WTC11 (cell line): ENCODE results near the gene ELAPOR2. TPM values are rescaled to one million over a fixed set of nuclear protein-coding genes. Genes with fewer than 3 reads are reported as not detected.

Experiments
- ATAC-seq: fragments of 200-7000 bp; cut with Tn5 transposase; 2 replicates; pipeline ENCODE4 v1.10.0; 2021; ENCODE audit warnings: mild to moderate bottlenecking, moderate library complexity
- CTCF ChIA-PET: fragments of 300-600 bp; sonication (Branson Sonifier 250); formaldehyde crosslinking; loops from one replicate; lab custom pipeline; 2021; ENCODE audit warnings: antibody characterized with exemption; lab: Charles Lee
- POLR2A ChIA-PET: fragments of 350-600 bp; sonication (Branson Sonifier 250); formaldehyde crosslinking; loops from one replicate; lab custom pipeline; 2021; ENCODE audit warnings: antibody characterized with exemption; lab: Charles Lee
- DNase-seq: peaks from one replicate; pipeline ENCODE4 v3.0.0; 2021; ENCODE audit warnings: low spot score
- H3K27ac Mint-ChIP-seq: 2 replicates; pipeline ENCODE4 v1.8.0; 2021; ENCODE audit warnings: mixed read lengths
- H3K27me3 Mint-ChIP-seq: 2 replicates; pipeline ENCODE4 v1.8.0; 2021; ENCODE audit warnings: low read depth, mild to moderate bottlenecking, moderate library complexity, mixed read lengths
- H3K36me3 Mint-ChIP-seq: 2 replicates; pipeline ENCODE4 v1.8.0; 2021; ENCODE audit warnings: mixed read lengths
- H3K4me1 Mint-ChIP-seq: 2 replicates; pipeline ENCODE4 v1.8.0; 2022; ENCODE audit warnings: mixed read lengths
- H3K4me3 Mint-ChIP-seq: 2 replicates; pipeline ENCODE4 v1.8.0; 2021; ENCODE audit warnings: mild to moderate bottlenecking, moderate library complexity, mixed read lengths
- H3K9me3 Mint-ChIP-seq: 2 replicates; pipeline ENCODE4 v1.8.0; 2021; ENCODE audit warnings: mixed read lengths
- ATF1 ChIP-seq: sonication (generic); formaldehyde crosslinking; IDR thresholded peaks from 2 replicates; pipeline ENCODE4 v1.8.1; 2023; ENCODE audit warnings: mild to moderate bottlenecking, moderate library complexity, missing genetic modification reagents
- CREM ChIP-seq: sonication (generic); formaldehyde crosslinking; IDR thresholded peaks from 2 replicates; pipeline ENCODE4 v1.8.1; 2022; ENCODE audit warnings: mild to moderate bottlenecking, missing genetic modification reagents, moderate library complexity
- ERG ChIP-seq: fragments of 250-450 bp; sonication (Bioruptor Pico); IDR thresholded peaks from 2 replicates; pipeline ENCODE4 v1.8.0; 2021; ENCODE audit warnings: mild to moderate bottlenecking
- FOXP1 ChIP-seq: sonication (generic); formaldehyde crosslinking; IDR thresholded peaks from 2 replicates; pipeline ENCODE4 v1.8.0; 2022; ENCODE audit warnings: missing genetic modification reagents, mild to moderate bottlenecking, moderate library complexity, borderline replicate concordance
- GABPB1 ChIP-seq: sonication (generic); formaldehyde crosslinking; IDR thresholded peaks from 2 replicates; pipeline ENCODE4 v1.8.1; 2023; ENCODE audit warnings: mild to moderate bottlenecking, missing genetic modification reagents
- GRHL2 ChIP-seq: fragments of 250-450 bp; sonication (Bioruptor Pico); IDR thresholded peaks from 2 replicates; pipeline ENCODE4 v1.8.0; 2022; ENCODE audit warnings: mild to moderate bottlenecking, moderate library complexity; ENCODE audit not compliant: insufficient replicate concordance, severe bottlenecking
- GTF2I ChIP-seq: fragments of 250-450 bp; sonication (Bioruptor Pico); conservative IDR thresholded peaks from 2 replicates; pipeline ENCODE4 v1.4.0; 2021; ENCODE audit warnings: mild to moderate bottlenecking
- JUN ChIP-seq: sonication (generic); formaldehyde crosslinking; IDR thresholded peaks from 2 replicates; pipeline ENCODE4 v1.8.0; 2023; ENCODE audit warnings: mild to moderate bottlenecking, missing genetic modification reagents
- KAT7 ChIP-seq: sonication (generic); formaldehyde crosslinking; IDR thresholded peaks from 2 replicates; pipeline ENCODE4 v1.8.1; 2023; ENCODE audit warnings: missing genetic modification reagents, mild to moderate bottlenecking, borderline replicate concordance
- NFYB ChIP-seq: sonication (generic); formaldehyde crosslinking; conservative IDR thresholded peaks from 2 replicates; pipeline ENCODE4 v1.8.0; 2022; ENCODE audit warnings: low read depth, missing genetic modification reagents
- NR3C1 ChIP-seq: sonication (generic); formaldehyde crosslinking; conservative IDR thresholded peaks from 2 replicates; pipeline ENCODE4 v1.8.1; 2023; ENCODE audit warnings: low read depth, mild to moderate bottlenecking, missing genetic modification reagents
- OVOL2 ChIP-seq: fragments of 250-450 bp; sonication (Bioruptor Pico); IDR thresholded peaks from 2 replicates; pipeline ENCODE4 v1.9.0; 2021; ENCODE audit warnings: mild to moderate bottlenecking, borderline replicate concordance
- PRRX2 ChIP-seq: fragments of 250-450 bp; sonication (Bioruptor Pico); IDR thresholded peaks from 2 replicates; pipeline ENCODE4 v1.8.0; 2021; ENCODE audit warnings: mild to moderate bottlenecking
- SMAD3 ChIP-seq: sonication (generic); formaldehyde crosslinking; IDR thresholded peaks from 2 replicates; pipeline ENCODE4 v1.8.0; 2022; ENCODE audit warnings: missing genetic modification reagents, mild to moderate bottlenecking, borderline replicate concordance
- TCF7 ChIP-seq: sonication (generic); formaldehyde crosslinking; IDR thresholded peaks from 2 replicates; pipeline ENCODE4 v1.8.0; 2022; ENCODE audit warnings: mild to moderate bottlenecking, low read depth, missing genetic modification reagents, moderate library complexity
- ZNF219 ChIP-seq: sonication (generic); formaldehyde crosslinking; IDR thresholded peaks from 2 replicates; pipeline ENCODE4 v1.8.0; 2023; ENCODE audit warnings: missing genetic modification reagents, mild to moderate bottlenecking, borderline replicate concordance
- ZNF416 ChIP-seq: fragments of 250-450 bp; sonication (Bioruptor Pico); IDR thresholded peaks from 2 replicates; pipeline ENCODE4 v1.9.0; 2021; ENCODE audit warnings: mild to moderate bottlenecking, inconsistent platforms
- total RNA-seq: library from RNA; stranded (reverse); gene quantifications from 3 replicates; pipeline ENCODE4 v1.2.3, GENCODE V29; 2021
- TF ChIP-seq, protein P1 (sequence below): fragments of 250-450 bp; sonication (Bioruptor Pico); IDR thresholded peaks from 2 replicates; pipeline ENCODE4 v1.9.0; 2021; ENCODE audit warnings: mild to moderate bottlenecking
- TF ChIP-seq, protein P2 (sequence below): sonication (generic); formaldehyde crosslinking; IDR thresholded peaks from 2 replicates; pipeline ENCODE4 v1.8.0; 2022; ENCODE audit warnings: mild to moderate bottlenecking, missing genetic modification reagents
- TF ChIP-seq, protein P3 (sequence below): sonication (generic); formaldehyde crosslinking; IDR thresholded peaks from 2 replicates; pipeline ENCODE4 v1.8.1; 2023; ENCODE audit warnings: mild to moderate bottlenecking, missing genetic modification reagents, moderate library complexity
- TF ChIP-seq, protein P4 (sequence below): sonication (generic); formaldehyde crosslinking; IDR thresholded peaks from 2 replicates; pipeline ENCODE4 v1.8.0; 2022; ENCODE audit warnings: mild to moderate bottlenecking, missing genetic modification reagents
- TF ChIP-seq, protein P5 (sequence below): sonication (generic); formaldehyde crosslinking; IDR thresholded peaks from 2 replicates; pipeline ENCODE4 v1.8.1; 2022; ENCODE audit warnings: mild to moderate bottlenecking, missing genetic modification reagents, moderate library complexity, borderline replicate concordance
- TF ChIP-seq, protein P6 (sequence below): fragments of 250-450 bp; sonication (Bioruptor Pico); IDR thresholded peaks from 2 replicates; pipeline ENCODE4 v1.9.0; 2021; ENCODE audit warnings: mild to moderate bottlenecking, borderline replicate concordance

The ELAPOR2 gene
- total RNA-seq, 1 experiment from 2014 or later, result 38.7 TPM

GRCh38 chr7:87021285-87021684 is 38.2 kb downstream of the ELAPOR2 start (continued):
- TF ChIP-seq KAT7 (CRISPR knock-in tag) (no peak), CREM (no peak), ZNF416 (CRISPR knock-in tag) (no peak)
- TF ChIP-seq, protein P1, sequence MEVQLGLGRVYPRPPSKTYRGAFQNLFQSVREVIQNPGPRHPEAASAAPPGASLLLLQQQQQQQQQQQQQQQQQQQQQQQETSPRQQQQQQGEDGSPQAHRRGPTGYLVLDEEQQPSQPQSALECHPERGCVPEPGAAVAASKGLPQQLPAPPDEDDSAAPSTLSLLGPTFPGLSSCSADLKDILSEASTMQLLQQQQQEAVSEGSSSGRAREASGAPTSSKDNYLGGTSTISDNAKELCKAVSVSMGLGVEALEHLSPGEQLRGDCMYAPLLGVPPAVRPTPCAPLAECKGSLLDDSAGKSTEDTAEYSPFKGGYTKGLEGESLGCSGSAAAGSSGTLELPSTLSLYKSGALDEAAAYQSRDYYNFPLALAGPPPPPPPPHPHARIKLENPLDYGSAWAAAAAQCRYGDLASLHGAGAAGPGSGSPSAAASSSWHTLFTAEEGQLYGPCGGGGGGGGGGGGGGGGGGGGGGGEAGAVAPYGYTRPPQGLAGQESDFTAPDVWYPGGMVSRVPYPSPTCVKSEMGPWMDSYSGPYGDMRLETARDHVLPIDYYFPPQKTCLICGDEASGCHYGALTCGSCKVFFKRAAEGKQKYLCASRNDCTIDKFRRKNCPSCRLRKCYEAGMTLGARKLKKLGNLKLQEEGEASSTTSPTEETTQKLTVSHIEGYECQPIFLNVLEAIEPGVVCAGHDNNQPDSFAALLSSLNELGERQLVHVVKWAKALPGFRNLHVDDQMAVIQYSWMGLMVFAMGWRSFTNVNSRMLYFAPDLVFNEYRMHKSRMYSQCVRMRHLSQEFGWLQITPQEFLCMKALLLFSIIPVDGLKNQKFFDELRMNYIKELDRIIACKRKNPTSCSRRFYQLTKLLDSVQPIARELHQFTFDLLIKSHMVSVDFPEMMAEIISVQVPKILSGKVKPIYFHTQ, result no peak

DNA sequence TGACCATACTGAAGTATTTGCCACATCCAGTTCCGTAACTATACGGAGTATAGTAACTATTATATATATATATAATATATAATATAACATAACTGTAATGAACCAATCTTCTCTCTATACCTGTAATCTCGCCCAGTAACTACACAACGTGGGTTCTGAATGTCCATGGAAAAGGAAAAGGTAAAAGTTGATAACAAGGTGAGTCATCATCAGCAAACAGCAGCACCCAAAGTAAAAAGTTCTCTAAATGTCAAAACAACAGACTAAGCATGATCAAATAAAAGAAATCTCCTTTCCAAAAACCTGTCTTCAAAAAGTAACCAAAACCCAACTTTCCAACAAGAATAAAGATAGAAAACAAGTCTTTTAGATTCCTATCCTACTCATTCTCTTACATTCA is 42.8 kb downstream of the ELAPOR2 start:
- no peaks in the 10 kb centered on the region for H3K27me3 Mint-ChIP-seq
- H3K4me3 Mint-ChIP-seq, result no peak overlapping the region
- no peaks in the 10 kb centered on the region for H3K36me3 Mint-ChIP-seq
- no peak for DNase-seq
- no peak overlapping the region for H3K27ac Mint-ChIP-seq
- ChIA-PET CTCF (no interaction called here), POLR2A (no interaction called here)
- ATAC-seq, result no peak
- no peaks in the 10 kb centered on the region for H3K4me1 Mint-ChIP-seq
- no peaks in the 10 kb centered on the region for H3K9me3 Mint-ChIP-seq
- TF ChIP-seq ATF1 (CRISPR knock-in tag) (no peak), PRRX2 (CRISPR knock-in tag) (no peak), ERG (CRISPR knock-in tag) (no peak), JUN (CRISPR knock-in tag) (no peak), CREM (no peak), FOXP1 (CRISPR knock-in tag) (no peak), NFYB (no peak), GRHL2 (CRISPR knock-in tag) (no peak), SMAD3 (CRISPR knock-in tag) (no peak), TCF7 (CRISPR knock-in tag) (no peak)
- TF ChIP-seq, protein P2, sequence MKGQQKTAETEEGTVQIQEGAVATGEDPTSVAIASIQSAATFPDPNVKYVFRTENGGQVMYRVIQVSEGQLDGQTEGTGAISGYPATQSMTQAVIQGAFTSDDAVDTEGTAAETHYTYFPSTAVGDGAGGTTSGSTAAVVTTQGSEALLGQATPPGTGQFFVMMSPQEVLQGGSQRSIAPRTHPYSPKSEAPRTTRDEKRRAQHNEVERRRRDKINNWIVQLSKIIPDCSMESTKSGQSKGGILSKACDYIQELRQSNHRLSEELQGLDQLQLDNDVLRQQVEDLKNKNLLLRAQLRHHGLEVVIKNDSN, result no peak
- TF ChIP-seq, protein P3, sequence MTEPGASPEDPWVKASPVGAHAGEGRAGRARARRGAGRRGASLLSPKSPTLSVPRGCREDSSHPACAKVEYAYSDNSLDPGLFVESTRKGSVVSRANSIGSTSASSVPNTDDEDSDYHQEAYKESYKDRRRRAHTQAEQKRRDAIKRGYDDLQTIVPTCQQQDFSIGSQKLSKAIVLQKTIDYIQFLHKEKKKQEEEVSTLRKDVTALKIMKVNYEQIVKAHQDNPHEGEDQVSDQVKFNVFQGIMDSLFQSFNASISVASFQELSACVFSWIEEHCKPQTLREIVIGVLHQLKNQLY (CRISPR knock-in tag), result no peak
- TF ChIP-seq, protein P4, sequence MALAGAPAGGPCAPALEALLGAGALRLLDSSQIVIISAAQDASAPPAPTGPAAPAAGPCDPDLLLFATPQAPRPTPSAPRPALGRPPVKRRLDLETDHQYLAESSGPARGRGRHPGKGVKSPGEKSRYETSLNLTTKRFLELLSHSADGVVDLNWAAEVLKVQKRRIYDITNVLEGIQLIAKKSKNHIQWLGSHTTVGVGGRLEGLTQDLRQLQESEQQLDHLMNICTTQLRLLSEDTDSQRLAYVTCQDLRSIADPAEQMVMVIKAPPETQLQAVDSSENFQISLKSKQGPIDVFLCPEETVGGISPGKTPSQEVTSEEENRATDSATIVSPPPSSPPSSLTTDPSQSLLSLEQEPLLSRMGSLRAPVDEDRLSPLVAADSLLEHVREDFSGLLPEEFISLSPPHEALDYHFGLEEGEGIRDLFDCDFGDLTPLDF (CRISPR knock-in tag), result no peak

DNA sequence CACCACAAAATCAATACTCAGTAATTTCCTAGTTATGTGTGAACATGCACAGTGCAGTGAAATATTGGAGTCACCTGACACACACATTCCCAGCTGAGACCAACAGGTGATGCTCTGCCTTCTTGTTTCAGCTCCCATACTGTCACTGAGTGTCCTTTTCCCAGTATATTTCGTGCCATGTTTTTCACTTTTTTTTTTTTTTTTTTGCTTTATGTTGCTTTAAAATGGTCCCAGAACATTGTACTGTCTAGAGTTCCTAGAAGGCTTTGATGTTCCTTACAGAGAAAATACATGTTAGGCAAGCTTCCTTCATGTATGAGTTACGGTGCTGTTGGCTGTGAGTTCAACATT is 45.6 kb downstream of the ELAPOR2 start:
- Mint-ChIP-seq H3K4me1 (peaks cover 11% of the 10 kb centered on the region), H3K4me3 (no peak overlapping the region), H3K27ac (no peak overlapping the region), H3K9me3 (no peaks in the 10 kb centered on the region), H3K36me3 (no peaks in the 10 kb centered on the region), H3K27me3 (no peaks in the 10 kb centered on the region)
- ChIA-PET CTCF (interaction anchor here (0.7 kb wide), 1 partner anchor 23 kb away, joined by 3 read pairs; no protein-coding TSS in a partner anchor), POLR2A (interaction anchor here (0.6 to 0.9 kb wide), 2 partner anchors 19 to 96 kb away, joined by 5 to 7 read pairs; no protein-coding TSS in a partner anchor)
- no peak for DNase-seq
- no peak for ATAC-seq
- TF ChIP-seq, protein P5, sequence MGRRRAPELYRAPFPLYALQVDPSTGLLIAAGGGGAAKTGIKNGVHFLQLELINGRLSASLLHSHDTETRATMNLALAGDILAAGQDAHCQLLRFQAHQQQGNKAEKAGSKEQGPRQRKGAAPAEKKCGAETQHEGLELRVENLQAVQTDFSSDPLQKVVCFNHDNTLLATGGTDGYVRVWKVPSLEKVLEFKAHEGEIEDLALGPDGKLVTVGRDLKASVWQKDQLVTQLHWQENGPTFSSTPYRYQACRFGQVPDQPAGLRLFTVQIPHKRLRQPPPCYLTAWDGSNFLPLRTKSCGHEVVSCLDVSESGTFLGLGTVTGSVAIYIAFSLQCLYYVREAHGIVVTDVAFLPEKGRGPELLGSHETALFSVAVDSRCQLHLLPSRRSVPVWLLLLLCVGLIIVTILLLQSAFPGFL, result no peak
- no peak for TF ChIP-seq ZNF219
- no peak for TF ChIP-seq GTF2I
- no peak for TF ChIP-seq GABPB1 (CRISPR knock-in tag)
- no peak for TF ChIP-seq KAT7 (CRISPR knock-in tag)
- TF ChIP-seq OVOL2 (CRISPR knock-in tag), result no peak
- TF ChIP-seq, protein P6, sequence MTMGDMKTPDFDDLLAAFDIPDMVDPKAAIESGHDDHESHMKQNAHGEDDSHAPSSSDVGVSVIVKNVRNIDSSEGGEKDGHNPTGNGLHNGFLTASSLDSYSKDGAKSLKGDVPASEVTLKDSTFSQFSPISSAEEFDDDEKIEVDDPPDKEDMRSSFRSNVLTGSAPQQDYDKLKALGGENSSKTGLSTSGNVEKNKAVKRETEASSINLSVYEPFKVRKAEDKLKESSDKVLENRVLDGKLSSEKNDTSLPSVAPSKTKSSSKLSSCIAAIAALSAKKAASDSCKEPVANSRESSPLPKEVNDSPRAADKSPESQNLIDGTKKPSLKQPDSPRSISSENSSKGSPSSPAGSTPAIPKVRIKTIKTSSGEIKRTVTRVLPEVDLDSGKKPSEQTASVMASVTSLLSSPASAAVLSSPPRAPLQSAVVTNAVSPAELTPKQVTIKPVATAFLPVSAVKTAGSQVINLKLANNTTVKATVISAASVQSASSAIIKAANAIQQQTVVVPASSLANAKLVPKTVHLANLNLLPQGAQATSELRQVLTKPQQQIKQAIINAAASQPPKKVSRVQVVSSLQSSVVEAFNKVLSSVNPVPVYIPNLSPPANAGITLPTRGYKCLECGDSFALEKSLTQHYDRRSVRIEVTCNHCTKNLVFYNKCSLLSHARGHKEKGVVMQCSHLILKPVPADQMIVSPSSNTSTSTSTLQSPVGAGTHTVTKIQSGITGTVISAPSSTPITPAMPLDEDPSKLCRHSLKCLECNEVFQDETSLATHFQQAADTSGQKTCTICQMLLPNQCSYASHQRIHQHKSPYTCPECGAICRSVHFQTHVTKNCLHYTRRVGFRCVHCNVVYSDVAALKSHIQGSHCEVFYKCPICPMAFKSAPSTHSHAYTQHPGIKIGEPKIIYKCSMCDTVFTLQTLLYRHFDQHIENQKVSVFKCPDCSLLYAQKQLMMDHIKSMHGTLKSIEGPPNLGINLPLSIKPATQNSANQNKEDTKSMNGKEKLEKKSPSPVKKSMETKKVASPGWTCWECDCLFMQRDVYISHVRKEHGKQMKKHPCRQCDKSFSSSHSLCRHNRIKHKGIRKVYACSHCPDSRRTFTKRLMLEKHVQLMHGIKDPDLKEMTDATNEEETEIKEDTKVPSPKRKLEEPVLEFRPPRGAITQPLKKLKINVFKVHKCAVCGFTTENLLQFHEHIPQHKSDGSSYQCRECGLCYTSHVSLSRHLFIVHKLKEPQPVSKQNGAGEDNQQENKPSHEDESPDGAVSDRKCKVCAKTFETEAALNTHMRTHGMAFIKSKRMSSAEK (CRISPR knock-in tag), result no peak
- TF ChIP-seq NR3C1 (CRISPR knock-in tag), result no peak
- TF ChIP-seq ATF1 (CRISPR knock-in tag), result no peak
